ENCODE measurements around the gene NHSL1. TPM values are rescaled to one million over a fixed set of nuclear protein-coding genes. Genes with fewer than 3 reads are reported as not detected.

The NHSL1 gene
- total and polyA plus RNA-seq, 9 of the 15 experiments (the other 6 are each of a cell fraction or from before 2014, with no cell fraction given): 0.09 to 0.20 TPM; not detected in 7

- TF ChIP-seq, protein P1, sequence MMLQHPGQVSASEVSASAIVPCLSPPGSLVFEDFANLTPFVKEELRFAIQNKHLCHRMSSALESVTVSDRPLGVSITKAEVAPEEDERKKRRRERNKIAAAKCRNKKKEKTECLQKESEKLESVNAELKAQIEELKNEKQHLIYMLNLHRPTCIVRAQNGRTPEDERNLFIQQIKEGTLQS (IDR thresholded peaks at IDR 0.05): no peak
- TF ChIP-seq, protein P1 (CRISPR knock-in tag; conservative IDR thresholded peaks at IDR 0.05): no peak
- no peak for TF ChIP-seq NBN (IDR thresholded peaks at IDR 0.05; ENCODE audit: low read depth)
These were observed 126.4 kb downstream of the NHSL1 start (continued) for GRCh38 chr6:138372711-138373463.

Small RNA genes within 50 kb of the gene (microRNA-seq; reads per million reads assigned to microRNA genes)
- gene MIR3145 (ENCODE audit: borderline microRNAs expressed): not detected

Small RNA genes within 50 kb of the gene (small RNA-seq; reads per million reads assigned to genes)
- gene AL031003.1 (not detected), gene AL391669.1 (not detected), gene MIR3145 (not detected)

Other genes with a start within 250 kb of the NHSL1 start
- not detected in 2 replicates for gene SMIM28, start 121.6 kb downstream of the NHSL1 start, total RNA-seq (2014; rRNA removed)
- gene SMIM28, start 121.6 kb downstream of the NHSL1 start, total RNA-seq (2014; rRNA removed; fragmentation: Illumina TruSeq; extraction: Trizol): not detected in 2 replicates
- gene SMIM28, start 121.6 kb downstream of the NHSL1 start, total RNA-seq (2015; rRNA removed; fragmentation: Illumina TruSeq; extraction: Trizol): not detected in 2 replicates
- gene SMIM28, start 121.6 kb downstream of the NHSL1 start, total RNA-seq (2021): not detected in 2 replicates
- gene SMIM28, start 121.6 kb downstream of the NHSL1 start, polyA plus RNA-seq (2011; rRNA removed): not detected in 2 replicates
- gene SMIM28, start 121.6 kb downstream of the NHSL1 start, polyA plus RNA-seq (2014; fragmentation: Illumina TruSeq; extraction: Trizol): not detected in 2 replicates
- not detected for gene SMIM28, start 121.6 kb downstream of the NHSL1 start, polyA plus RNA-seq (2014; fragmentation: Nextera tagmentation; extraction: Ambion mirVana)
- gene SMIM28, start 121.6 kb downstream of the NHSL1 start, polyA plus RNA-seq (2014; rRNA removed): not detected in 2 replicates
- gene HEBP2, start 95.3 kb downstream of the NHSL1 start, total RNA-seq (2014; rRNA removed): 62.9 and 64.7 TPM in 2 replicates
- gene HEBP2, start 95.3 kb downstream of the NHSL1 start, total RNA-seq (2014; rRNA removed; fragmentation: Illumina TruSeq; extraction: Trizol): 38.8 and 40.8 TPM in 2 replicates
- gene HEBP2, start 95.3 kb downstream of the NHSL1 start, total RNA-seq (2015; rRNA removed; fragmentation: Illumina TruSeq; extraction: Trizol): 17.0 and 17.9 TPM in 2 replicates
- gene HEBP2, start 95.3 kb downstream of the NHSL1 start, total RNA-seq (2021): 63.7 and 64.7 TPM in 2 replicates
- 30.9 and 36.9 TPM in 2 replicates for gene HEBP2, start 95.3 kb downstream of the NHSL1 start, polyA plus RNA-seq (2011; rRNA removed)
- 11.6 and 12.4 TPM in 2 replicates for gene HEBP2, start 95.3 kb downstream of the NHSL1 start, polyA plus RNA-seq (2014; fragmentation: Illumina TruSeq; extraction: Trizol)
- gene HEBP2, start 95.3 kb downstream of the NHSL1 start, polyA plus RNA-seq (2014; fragmentation: Nextera tagmentation; extraction: Ambion mirVana): 10 to 100 TPM in 1 of 2 experiments, 1 to 10 TPM in 1; 8.5 to 14.5 TPM
- 45.4 and 46.6 TPM in 2 replicates for gene HEBP2, start 95.3 kb downstream of the NHSL1 start, polyA plus RNA-seq (2014; rRNA removed)

All from K562 (cell line).